Measurements from ENCODE around the gene PDE6G. TPM values are rescaled to one million over a fixed set of nuclear protein-coding genes. Genes with fewer than 3 reads are reported as not detected.

PDE6G gene
- total RNA-seq = not detected

GRCh38 chr17:81656118-81656743 lies at the start of gene PDE6G:
Gene PDE6G, minus strand, starts transcription at chr17:81656542. Its CDS starts 3,237 bp downstream, at chr17:81653305.
- DNase-seq = no peak

- DNase-seq = no peak
These were observed 49.3 kb upstream of the PDE6G start for GRCh38 chr17:81705518-81706231.

GRCh38 chr17:81703747-81704654 lies 47.7 kb upstream of the PDE6G start:
- no peak for DNase-seq

GRCh38 chr17:81702934-81703746 lies 46.8 kb upstream of the PDE6G start, which contains the start of gene MRPL12:
Gene MRPL12, plus strand, starts transcription at chr17:81703367. Its CDS starts 135 bp downstream, at chr17:81703502.
- peak; percentile 88 for DNase-seq

- no peak for DNase-seq
These were observed 45.1 kb upstream of the PDE6G start for GRCh38 chr17:81701288-81702071.

GRCh38 chr17:81700353-81701287 lies 44.3 kb upstream of the PDE6G start:
- no peak for DNase-seq

- DNase-seq = no peak
These were observed 41.1 kb upstream of the PDE6G start for GRCh38 chr17:81697261-81698044.

GRCh38 chr17:81696218-81696941 lies 40.0 kb upstream of the PDE6G start:
- no peak for DNase-seq

GRCh38 chr17:81695801-81696200 lies 39.5 kb upstream of the PDE6G start:
- no peak for DNase-seq

- no peak for DNase-seq
These were observed 38.9 kb upstream of the PDE6G start for GRCh38 chr17:81695211-81695610.

- DNase-seq = no peak
These were observed 38.5 kb upstream of the PDE6G start for GRCh38 chr17:81694810-81695209.

GRCh38 chr17:81693509-81694210 lies 37.3 kb upstream of the PDE6G start:
- no peak for DNase-seq

- DNase-seq = no peak
These were observed 35.3 kb upstream of the PDE6G start for GRCh38 chr17:81691608-81692007.

- no peak for DNase-seq
These were observed 34.9 kb upstream of the PDE6G start for GRCh38 chr17:81691196-81691595.

GRCh38 chr17:81690549-81690948 lies 34.2 kb upstream of the PDE6G start:
- no peak for DNase-seq

GRCh38 chr17:81690066-81690465 lies 33.7 kb upstream of the PDE6G start:
- no peak for DNase-seq

- no peak for DNase-seq
These were observed 32.3 kb upstream of the PDE6G start for GRCh38 chr17:81688616-81689015.

All from effector CD4-positive, alpha-beta T cell (primary cell).